ENCODE data around the gene GPRC5D.

DNA sequence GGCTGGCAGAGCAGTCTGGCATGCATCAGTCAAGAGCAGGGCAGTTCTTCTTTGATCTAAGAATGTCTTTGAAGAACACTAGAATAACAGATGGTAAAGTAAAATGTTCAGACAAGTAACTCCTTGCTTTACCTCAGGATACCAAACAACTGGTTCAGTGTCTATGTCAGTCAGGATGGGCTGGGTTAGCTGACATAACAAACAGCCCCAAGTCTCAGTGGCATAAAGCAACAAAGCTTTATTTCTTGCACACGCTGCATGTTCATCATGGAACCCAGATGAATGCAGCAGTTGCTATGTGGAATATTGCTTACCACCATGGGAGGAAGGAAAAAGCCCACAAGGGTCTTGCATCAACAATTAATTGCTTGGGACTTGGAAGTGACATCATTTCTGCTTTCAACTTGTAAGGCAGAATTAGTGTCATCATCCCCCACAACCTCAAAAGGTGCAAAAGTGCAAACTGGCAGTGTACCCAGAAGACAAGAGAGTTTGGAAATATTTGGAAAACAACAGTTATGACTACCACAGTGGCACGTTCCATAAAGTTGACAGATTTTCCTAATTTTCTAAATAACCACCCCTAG is 21.2 kb downstream of the GPRC5D start:
- TF ChIP-seq, protein P1, sequence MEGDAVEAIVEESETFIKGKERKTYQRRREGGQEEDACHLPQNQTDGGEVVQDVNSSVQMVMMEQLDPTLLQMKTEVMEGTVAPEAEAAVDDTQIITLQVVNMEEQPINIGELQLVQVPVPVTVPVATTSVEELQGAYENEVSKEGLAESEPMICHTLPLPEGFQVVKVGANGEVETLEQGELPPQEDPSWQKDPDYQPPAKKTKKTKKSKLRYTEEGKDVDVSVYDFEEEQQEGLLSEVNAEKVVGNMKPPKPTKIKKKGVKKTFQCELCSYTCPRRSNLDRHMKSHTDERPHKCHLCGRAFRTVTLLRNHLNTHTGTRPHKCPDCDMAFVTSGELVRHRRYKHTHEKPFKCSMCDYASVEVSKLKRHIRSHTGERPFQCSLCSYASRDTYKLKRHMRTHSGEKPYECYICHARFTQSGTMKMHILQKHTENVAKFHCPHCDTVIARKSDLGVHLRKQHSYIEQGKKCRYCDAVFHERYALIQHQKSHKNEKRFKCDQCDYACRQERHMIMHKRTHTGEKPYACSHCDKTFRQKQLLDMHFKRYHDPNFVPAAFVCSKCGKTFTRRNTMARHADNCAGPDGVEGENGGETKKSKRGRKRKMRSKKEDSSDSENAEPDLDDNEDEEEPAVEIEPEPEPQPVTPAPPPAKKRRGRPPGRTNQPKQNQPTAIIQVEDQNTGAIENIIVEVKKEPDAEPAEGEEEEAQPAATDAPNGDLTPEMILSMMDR (optimal IDR thresholded peaks at IDR 0.05 in 1 of 3, IDR thresholded peaks at IDR 0.05 in 1 of 3, conservative IDR thresholded peaks at IDR 0.05 in 1 of 3; ENCODE audit: extremely low read depth in 1 of 3, insufficient read depth in 2 of 3, low read length in 3 of 3), result no peak
- TF ChIP-seq EZH2 (IDR thresholded peaks at IDR 0.05; ENCODE audit: low read length), result no peak
